Spleen (tissue), 7 donors: Measurements from ENCODE around the gene DHCR7.

Source experiments
- CTCF ChIP-seq, 11 experiments: fragments of 200-600 bp in 7 of 11; fragments of 450-650 bp in 4 of 11; sonication (generic) in 4 of 11; IDR thresholded peaks in 8 of 11; conservative IDR thresholded peaks in 3 of 11; 1 replicate in 7 of 11; 2 replicates in 4 of 11; pipeline versions ENCODE4 v1.4.0 to v1.8.0; 2016 to 2021; ENCODE audit warnings: antibody characterized with exemption in 11 of 11, inconsistent platforms in 4 of 11, mild to moderate bottlenecking in 1 of 11
- POLR2A ChIP-seq, 3 donors: fragments of 450-650 bp; IDR thresholded peaks; one replicate each; pipeline ENCODE4 v1.5.1; 2017; ENCODE audit warnings: antibody characterized with exemption in 3 of 3, mild to moderate bottlenecking in 1 of 3
- donor health status: DM: no; HTN: no; CAD: no; lungs with moderate emphysema.
- donor health status: DM: no; HTN: no; CAD: no.
- donor health status: DM: no; HTN: no; CAD: no.

- TF ChIP-seq POLR2A (IDR thresholded peaks at IDR 0.05), result no peak
- TF ChIP-seq CTCF (IDR thresholded peaks at IDR 0.05 in 8 of 11, conservative IDR thresholded peaks at IDR 0.05 in 3 of 11), result no peak
Measured at GRCh38 chr11:71408826-71409225, 39.4 kb downstream of the DHCR7 start.
